Measurements from ENCODE around the gene AKNAD1. TPM values are rescaled to one million over a fixed set of nuclear protein-coding genes. Genes with fewer than 3 reads are reported as not detected.

Gene AKNAD1
- total and polyA plus RNA-seq, 3 experiments from 2014 or later, result not detected

DNA sequence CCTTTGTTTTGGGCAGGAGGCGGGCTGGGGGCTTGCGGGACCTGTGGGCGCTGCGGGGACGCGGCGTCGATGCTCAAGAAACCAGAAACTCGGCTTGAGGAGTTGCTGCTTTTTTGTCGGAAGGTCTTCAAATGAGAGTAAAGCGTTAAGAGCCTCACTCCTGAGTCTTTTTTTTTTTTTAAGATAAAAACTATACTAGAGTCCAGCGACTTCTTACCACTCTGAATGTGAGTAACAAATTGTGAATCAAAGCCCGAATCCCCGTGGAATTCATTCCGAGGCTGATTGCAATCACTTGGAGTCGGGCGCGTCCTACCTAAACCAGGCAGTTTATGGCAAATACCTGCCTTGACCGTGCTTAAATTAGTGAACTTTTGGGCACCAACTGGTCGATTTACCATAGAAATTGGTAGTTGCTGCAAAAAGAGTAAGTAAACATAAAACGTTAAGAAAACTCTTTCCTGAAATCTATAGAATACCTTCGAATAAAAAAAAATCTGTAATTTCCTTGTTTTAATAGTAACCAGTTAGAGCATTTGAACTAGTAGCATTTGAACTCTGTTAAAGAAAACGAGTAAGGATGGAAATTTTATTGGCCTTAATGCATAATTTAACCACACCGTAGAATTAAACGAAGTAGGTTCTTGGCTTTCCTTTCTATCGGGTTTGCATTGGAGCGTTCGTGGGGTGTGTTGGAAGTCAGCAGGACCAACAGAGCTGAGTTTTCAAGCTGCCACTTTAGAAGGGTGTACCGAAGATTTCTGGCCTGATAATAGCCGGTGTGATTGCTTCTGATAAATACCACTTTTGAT lies 20.7 kb upstream of the AKNAD1 start:
- no peaks in the 10 kb centered on the region for H3K9me3 ChIP-seq (ENCODE audit: low read length)
- peaks cover 13% of the 10 kb centered on the region for H3K4me1 ChIP-seq (ENCODE audit: insufficient read depth, low read length)
- H3K27me3 ChIP-seq (ENCODE audit: insufficient read depth, low read length, poor library complexity, severe bottlenecking), result no peaks in the 10 kb centered on the region
- peak overlapping the region; percentile 52 for H3K27ac ChIP-seq (ENCODE audit: low read depth, low read length)
- peaks cover 0 to 5% (median 0%) of the 10 kb centered on the region in 3 donors for H3K36me3 Mint-ChIP-seq
- H3K4me3 Mint-ChIP-seq, result peak overlapping the region; percentile 91 to 98 (median 95)
- H3K27ac Mint-ChIP-seq, result peak overlapping the region in 7 of 8 donors; percentile 63 to 99 (median 92)
- peaks cover 15 to 18% (median 16%) of the 10 kb centered on the region in 3 donors for H3K4me1 Mint-ChIP-seq
- POLR2A ChIA-PET, result no interaction called here
- H3K9me3 Mint-ChIP-seq, result no peaks in the 10 kb centered on the region
- CTCF ChIA-PET, result interaction anchor here (1.3 kb wide), 1 partner anchor 15 kb away, joined by 3 read pairs; no protein-coding TSS in a partner anchor
- H3K4me3 ChIP-seq (ENCODE audit: low read length), result peak overlapping the region; percentile 66
- H3K27me3 Mint-ChIP-seq, result peaks cover 3 to 4% of the 10 kb centered on the region in 2 donors
- H3K36me3 ChIP-seq (ENCODE audit: insufficient read depth, low read length), result no peaks in the 10 kb centered on the region
- peak in 1 of 5 donors; percentile 7 for DNase-seq

- Mint-ChIP-seq H3K36me3 (no peaks in the 10 kb centered on the region), H3K27ac (no peak overlapping the region), H3K27me3 (peaks cover 10 to 23% of the 10 kb centered on the region in 2 donors), H3K9me3 (no peaks in the 10 kb centered on the region), H3K4me3 (no peak overlapping the region), H3K4me1 (peaks cover 0 to 4% (median 2%) of the 10 kb centered on the region in 3 donors)
- H3K4me1 ChIP-seq (ENCODE audit: insufficient read depth, low read length), result peaks cover 4% of the 10 kb centered on the region
- POLR2A ChIA-PET, result no interaction called here
- H3K4me3 ChIP-seq (ENCODE audit: low read length), result no peak overlapping the region
- no peaks in the 10 kb centered on the region for H3K27me3 ChIP-seq (ENCODE audit: insufficient read depth, low read length, poor library complexity, severe bottlenecking)
- no peaks in the 10 kb centered on the region for H3K36me3 ChIP-seq (ENCODE audit: insufficient read depth, low read length)
- no peak for DNase-seq
- H3K9me3 ChIP-seq (ENCODE audit: low read length), result no peaks in the 10 kb centered on the region
- CTCF ChIA-PET, result no interaction called here
- no peak overlapping the region for H3K27ac ChIP-seq (ENCODE audit: low read depth, low read length)
Measured at GRCh38 chr1:108871050-108871724, 14.3 kb upstream of the AKNAD1 start.

DNA sequence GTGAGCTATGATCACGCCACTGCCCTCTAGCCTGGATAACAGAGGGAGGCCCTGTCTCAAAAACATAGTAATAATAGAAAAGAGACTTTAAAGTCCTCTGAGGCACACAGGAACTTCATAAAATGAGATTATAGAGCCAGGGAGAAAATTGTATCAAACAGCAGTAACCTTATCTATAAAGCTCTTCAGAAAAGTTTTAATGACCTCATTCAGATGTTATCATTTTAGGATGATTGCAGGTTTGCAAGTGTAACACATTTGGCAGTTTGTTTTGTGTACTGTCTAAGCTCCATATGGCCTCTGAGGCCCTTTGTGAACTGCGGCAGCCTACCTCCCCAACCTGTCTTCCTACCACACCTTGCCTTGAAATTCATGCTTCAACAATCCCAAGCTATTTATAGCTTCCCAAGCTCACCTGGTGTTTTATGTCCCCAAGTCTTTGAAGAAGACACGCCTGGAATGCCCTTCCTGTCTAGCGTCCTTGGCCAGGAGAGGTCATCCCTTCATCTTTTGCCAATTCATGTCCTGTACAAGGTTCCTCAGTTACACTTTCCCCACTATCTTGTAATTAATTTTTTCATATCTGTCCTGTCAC lies 8.5 kb upstream of the AKNAD1 start:
- Histone ChIP-seq H3K27me3 (ENCODE audit: insufficient read depth, low read length, poor library complexity, severe bottlenecking) (no peaks in the 10 kb centered on the region), H3K27ac (ENCODE audit: low read depth, low read length) (no peak overlapping the region), H3K4me1 (ENCODE audit: insufficient read depth, low read length) (no peaks in the 10 kb centered on the region), H3K9me3 (ENCODE audit: low read length) (no peaks in the 10 kb centered on the region), H3K36me3 (ENCODE audit: insufficient read depth, low read length) (no peaks in the 10 kb centered on the region), H3K4me3 (ENCODE audit: low read length) (no peak overlapping the region)
- Mint-ChIP-seq H3K9me3 (no peaks in the 10 kb centered on the region), H3K4me1 (no peaks in the 10 kb centered on the region), H3K27me3 (peaks cover 12 to 27% of the 10 kb centered on the region in 2 donors), H3K36me3 (no peaks in the 10 kb centered on the region), H3K27ac (no peak overlapping the region), H3K4me3 (no peak overlapping the region)
- DNase-seq, result no peak
- ChIA-PET CTCF (interaction anchor here (1.4 to 1.5 kb wide), 2 partner anchors 37 to 39 kb away, joined by 3 to 10 read pairs; no protein-coding TSS in a partner anchor), POLR2A (no interaction called here)

DNA sequence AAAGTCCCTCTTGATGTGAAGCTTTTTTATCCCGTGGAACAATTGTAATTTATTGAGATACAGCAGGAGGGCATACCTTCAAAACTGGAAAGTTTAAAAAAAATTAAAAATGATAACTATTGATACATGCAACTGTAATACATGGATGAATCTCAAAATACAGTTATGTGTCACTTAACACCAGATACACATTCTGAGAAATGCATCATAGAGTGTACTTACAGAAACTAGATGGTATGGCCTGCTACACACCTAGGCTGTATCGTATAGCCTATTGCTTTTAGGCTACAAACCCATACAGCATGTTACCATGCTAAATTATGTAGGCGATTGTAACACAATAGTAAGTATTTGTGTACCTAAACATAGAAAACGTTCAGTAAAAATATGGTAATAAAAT lies 7.1 kb upstream of the AKNAD1 start:
- Histone ChIP-seq H3K27me3 (ENCODE audit: insufficient read depth, low read length, poor library complexity, severe bottlenecking) (no peaks in the 10 kb centered on the region), H3K27ac (ENCODE audit: low read depth, low read length) (no peak overlapping the region), H3K4me1 (ENCODE audit: insufficient read depth, low read length) (no peaks in the 10 kb centered on the region), H3K4me3 (ENCODE audit: low read length) (no peak overlapping the region), H3K36me3 (ENCODE audit: insufficient read depth, low read length) (no peaks in the 10 kb centered on the region), H3K9me3 (ENCODE audit: low read length) (no peaks in the 10 kb centered on the region)
- ChIA-PET CTCF (interaction anchor here (1.5 kb wide), 1 partner anchor 35 kb away, joined by 10 read pairs; no protein-coding TSS in a partner anchor), POLR2A (no interaction called here)
- H3K36me3 Mint-ChIP-seq, result no peaks in the 10 kb centered on the region
- no peak for DNase-seq
- H3K27ac Mint-ChIP-seq, result no peak overlapping the region
- H3K27me3 Mint-ChIP-seq, result peaks cover 9 to 36% of the 10 kb centered on the region in 2 donors
- H3K9me3 Mint-ChIP-seq, result no peaks in the 10 kb centered on the region
- H3K4me3 Mint-ChIP-seq, result no peak overlapping the region
- no peaks in the 10 kb centered on the region for H3K4me1 Mint-ChIP-seq

DNA sequence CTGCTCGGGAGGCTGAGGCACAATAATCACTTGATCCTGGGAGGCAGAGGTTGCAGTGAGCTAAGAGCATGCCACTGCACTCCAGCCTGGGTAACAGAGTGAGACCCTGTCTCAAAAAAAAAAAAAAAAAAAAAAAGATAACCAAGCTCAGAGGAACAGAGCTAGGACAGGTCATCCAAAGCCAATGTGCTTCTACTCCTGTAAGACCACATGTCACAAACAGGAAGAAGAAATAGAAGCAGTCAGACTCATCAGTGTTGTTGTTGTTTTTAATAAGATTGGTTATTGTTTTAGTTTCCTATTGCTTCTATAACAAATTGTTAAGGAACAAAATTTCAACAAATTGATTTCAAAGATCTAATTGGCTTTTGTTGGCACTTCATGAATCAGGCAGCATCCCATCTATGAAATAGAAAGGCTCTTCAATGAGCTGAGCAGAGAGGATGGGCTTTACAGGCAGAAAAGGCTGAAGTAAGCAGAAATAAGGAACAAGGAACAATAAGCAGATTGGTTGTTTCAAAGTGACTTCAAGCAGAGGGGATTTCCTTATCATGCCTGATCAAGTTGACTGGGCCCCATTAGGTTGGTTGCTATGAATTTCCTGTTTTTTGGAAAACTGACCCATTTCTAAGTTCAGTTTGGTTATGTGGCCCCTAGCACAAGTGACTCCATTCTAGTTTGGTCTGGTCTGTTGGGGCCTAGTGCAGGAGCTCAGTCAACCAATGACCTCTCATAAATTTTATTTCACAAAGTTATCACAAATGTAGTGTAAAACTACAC lies 6.0 kb upstream of the AKNAD1 start:
- Histone ChIP-seq H3K27me3 (ENCODE audit: insufficient read depth, low read length, poor library complexity, severe bottlenecking) (no peaks in the 10 kb centered on the region), H3K36me3 (ENCODE audit: insufficient read depth, low read length) (no peaks in the 10 kb centered on the region), H3K27ac (ENCODE audit: low read depth, low read length) (no peak overlapping the region), H3K4me1 (ENCODE audit: insufficient read depth, low read length) (no peaks in the 10 kb centered on the region), H3K9me3 (ENCODE audit: low read length) (no peaks in the 10 kb centered on the region), H3K4me3 (ENCODE audit: low read length) (no peak overlapping the region)
- no peaks in the 10 kb centered on the region for H3K9me3 Mint-ChIP-seq
- DNase-seq, result no peak
- no peak overlapping the region for H3K4me3 Mint-ChIP-seq
- H3K4me1 Mint-ChIP-seq, result no peaks in the 10 kb centered on the region
- ChIA-PET CTCF (no interaction called here), POLR2A (no interaction called here)
- H3K27ac Mint-ChIP-seq, result no peak overlapping the region
- peaks cover 6 to 43% of the 10 kb centered on the region in 2 donors for H3K27me3 Mint-ChIP-seq
- no peaks in the 10 kb centered on the region for H3K36me3 Mint-ChIP-seq

GRCh38 chr1:108862017-108862610 lies 5.2 kb upstream of the AKNAD1 start:
- Histone ChIP-seq H3K27me3 (ENCODE audit: insufficient read depth, low read length, poor library complexity, severe bottlenecking) (no peaks in the 10 kb centered on the region), H3K4me3 (ENCODE audit: low read length) (no peak overlapping the region), H3K36me3 (ENCODE audit: insufficient read depth, low read length) (no peaks in the 10 kb centered on the region), H3K4me1 (ENCODE audit: insufficient read depth, low read length) (no peaks in the 10 kb centered on the region), H3K9me3 (ENCODE audit: low read length) (no peaks in the 10 kb centered on the region), H3K27ac (ENCODE audit: low read depth, low read length) (no peak overlapping the region)
- Mint-ChIP-seq H3K9me3 (no peaks in the 10 kb centered on the region), H3K4me3 (no peak overlapping the region), H3K27me3 (peaks cover 6 to 43% of the 10 kb centered on the region in 2 donors), H3K36me3 (no peaks in the 10 kb centered on the region), H3K4me1 (no peaks in the 10 kb centered on the region), H3K27ac (no peak overlapping the region)
- CTCF ChIA-PET, result no interaction called here
- POLR2A ChIA-PET, result no interaction called here
- DNase-seq, result no peak

GRCh38 chr1:108861566-108861965 lies 4.7 kb upstream of the AKNAD1 start:
- Mint-ChIP-seq H3K27ac (no peak overlapping the region), H3K9me3 (no peaks in the 10 kb centered on the region), H3K27me3 (peaks cover 2 to 41% of the 10 kb centered on the region in 2 donors), H3K36me3 (no peaks in the 10 kb centered on the region), H3K4me3 (no peak overlapping the region), H3K4me1 (no peaks in the 10 kb centered on the region)
- no peak for DNase-seq
- H3K4me3 ChIP-seq (ENCODE audit: low read length), result no peak overlapping the region
- ChIA-PET CTCF (no interaction called here), POLR2A (no interaction called here)
- H3K27me3 ChIP-seq (ENCODE audit: insufficient read depth, low read length, poor library complexity, severe bottlenecking), result no peaks in the 10 kb centered on the region
- no peaks in the 10 kb centered on the region for H3K9me3 ChIP-seq (ENCODE audit: low read length)
- H3K27ac ChIP-seq (ENCODE audit: low read depth, low read length), result no peak overlapping the region
- no peaks in the 10 kb centered on the region for H3K4me1 ChIP-seq (ENCODE audit: insufficient read depth, low read length)
- no peaks in the 10 kb centered on the region for H3K36me3 ChIP-seq (ENCODE audit: insufficient read depth, low read length)
